IPS-11a (cell line): Measurements from ENCODE around the gene GAL.

Experiments used
- H3K4me3 ChIP-seq: one replicate; pipeline ENCODE4 v1.5.1; 2013; ENCODE audit warnings: low read depth, low read length, control low read depth

Gene GAL

DNA sequence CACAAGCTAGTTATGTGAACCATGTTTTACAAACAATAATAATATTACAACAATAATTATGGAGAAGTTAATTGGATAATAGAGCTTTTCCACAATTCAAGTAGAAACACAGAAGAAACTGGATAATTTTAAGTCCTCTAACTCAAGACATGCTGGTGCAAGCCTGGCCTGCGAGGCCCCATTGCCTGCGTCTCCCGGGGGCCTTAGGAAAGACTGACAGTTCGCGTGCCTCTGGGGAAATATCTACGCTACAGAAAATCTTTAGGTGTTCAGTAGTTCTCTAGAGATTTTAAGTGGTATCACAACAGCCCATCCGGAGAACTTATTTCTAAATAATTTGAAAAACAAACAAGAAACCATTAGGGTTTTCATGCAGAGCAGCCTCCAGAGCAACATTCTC lies 23.2 kb downstream of the GAL start:
- no peak overlapping the region for H3K4me3 ChIP-seq

DNA sequence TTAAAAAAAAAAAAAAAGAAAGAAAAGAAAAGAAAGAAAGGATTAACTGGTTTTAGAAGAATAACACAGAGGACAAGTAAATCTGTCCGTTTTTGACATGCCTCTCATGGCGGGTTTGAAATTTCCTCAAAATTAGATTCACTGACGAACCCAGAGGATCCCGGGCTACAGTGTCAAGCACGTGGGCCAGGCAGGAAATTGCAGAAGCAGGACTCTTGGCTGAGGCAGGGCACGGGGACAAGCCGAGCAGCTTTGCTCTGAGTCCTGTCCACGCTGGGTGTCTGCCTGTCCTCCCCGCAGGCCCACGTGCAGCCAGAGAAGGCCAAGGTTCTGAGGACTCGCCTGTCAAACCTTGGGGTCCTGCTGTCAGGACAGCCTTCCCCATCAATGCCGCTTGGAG lies 24.7 kb downstream of the GAL start:
- no peak overlapping the region for H3K4me3 ChIP-seq

DNA sequence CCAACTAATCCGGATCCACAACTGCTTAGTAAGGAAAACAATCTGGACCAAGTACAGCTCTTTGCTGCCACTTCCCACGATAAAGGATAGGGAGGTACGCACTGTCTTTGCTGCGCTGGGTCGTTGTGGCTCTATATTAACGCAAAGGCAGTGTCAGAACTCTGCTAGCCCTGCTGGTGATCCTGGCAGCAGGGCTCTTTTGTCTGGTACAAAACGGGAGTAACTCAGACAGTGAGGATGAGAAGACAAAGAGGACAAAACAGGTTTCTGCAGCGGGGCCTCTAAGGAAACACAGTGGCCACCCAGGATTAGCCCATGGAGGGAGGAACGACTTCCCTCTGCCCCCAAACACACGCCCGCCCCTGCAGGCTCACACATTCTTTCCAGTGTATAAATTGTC lies 26.1 kb downstream of the GAL start:
- no peak overlapping the region for H3K4me3 ChIP-seq

DNA sequence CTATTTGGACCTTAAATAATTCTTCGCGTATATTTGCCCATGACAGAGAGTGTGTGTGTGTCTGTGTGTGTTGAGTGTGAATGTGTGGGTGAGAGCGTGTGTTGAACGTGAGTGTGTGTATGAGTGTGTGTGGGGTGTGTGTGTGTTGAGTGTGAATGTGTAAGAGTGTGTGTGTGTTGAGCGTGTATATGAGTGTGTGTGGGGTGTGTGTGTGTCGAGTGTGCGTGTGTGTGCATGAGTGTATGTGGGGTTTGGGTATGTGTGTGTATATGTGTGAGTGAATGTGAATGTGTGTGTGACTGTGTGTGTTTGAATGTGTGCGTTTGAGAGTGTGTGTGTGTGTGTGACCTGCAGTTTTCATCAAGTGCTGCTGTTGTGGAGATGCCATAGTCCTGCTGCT lies 26.8 kb downstream of the GAL start:
- no peak overlapping the region for H3K4me3 ChIP-seq

DNA sequence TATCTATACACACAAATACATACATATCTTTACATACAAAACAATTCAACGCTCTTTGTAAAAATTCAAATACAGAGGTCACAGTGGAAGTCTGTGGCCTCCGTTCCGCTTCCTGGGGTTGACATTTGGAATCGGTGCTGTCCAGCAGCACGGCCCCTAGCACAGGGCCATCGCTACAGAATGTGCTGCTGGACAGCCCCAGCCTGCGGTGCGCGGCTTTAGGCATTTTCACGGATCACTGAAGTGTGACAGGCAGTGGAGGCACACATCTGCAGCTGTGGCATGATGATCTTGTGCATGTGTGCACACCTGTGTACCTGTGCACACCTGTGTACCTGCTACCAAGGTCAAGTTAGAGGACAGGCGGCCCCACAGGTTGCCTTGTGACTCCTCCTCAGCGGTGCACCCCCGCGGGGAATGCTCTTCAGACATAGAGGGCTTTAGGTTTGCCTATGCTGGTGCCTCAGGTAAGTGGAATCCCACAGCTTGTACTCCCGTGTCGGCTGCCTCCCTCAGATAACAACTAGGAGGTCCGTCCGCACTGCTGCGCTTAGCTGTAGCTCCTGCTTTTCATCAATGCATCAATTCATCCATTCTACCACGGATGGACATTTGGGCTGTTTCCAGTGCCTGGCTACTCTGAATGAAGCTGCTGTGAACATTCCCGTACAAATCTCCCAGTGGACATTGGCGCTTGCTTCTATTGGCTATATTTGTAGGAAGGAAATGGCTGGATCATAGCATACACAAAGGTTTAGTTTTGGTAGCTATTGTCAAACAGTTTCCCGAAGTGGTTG lies 29.9 kb downstream of the GAL start:
- no peak overlapping the region for H3K4me3 ChIP-seq

DNA sequence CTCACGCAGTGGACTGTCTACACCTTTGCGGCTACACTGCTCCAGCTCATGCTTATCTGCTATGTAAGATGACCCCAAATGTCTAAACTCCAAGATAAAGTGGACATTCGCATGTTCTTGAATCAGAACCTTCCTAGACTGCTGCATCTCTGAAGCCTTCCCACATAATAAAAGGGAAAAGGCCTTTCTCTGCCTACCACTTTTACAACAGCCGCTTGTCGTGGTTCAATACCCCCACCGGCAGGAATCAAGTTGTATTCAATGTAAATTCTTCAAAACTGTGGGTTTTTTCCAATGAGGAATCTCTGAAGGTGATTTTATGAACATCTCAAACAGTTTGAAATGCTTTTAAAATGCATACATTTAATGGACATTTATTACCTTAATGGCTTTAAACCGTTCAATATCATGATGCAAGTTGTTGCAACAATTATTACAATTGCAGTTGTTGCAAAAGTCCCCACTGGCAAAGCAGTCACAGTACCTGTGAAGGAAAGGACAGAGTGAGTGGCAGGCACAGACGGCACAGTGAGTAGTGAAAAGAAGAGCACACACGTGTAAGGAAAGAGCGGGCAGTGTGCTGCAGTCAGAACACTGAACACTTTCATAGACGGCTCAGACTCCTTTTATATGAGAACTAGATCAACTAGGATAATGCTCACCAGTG lies 31.2 kb downstream of the GAL start:
- H3K4me3 ChIP-seq, result no peak overlapping the region

DNA sequence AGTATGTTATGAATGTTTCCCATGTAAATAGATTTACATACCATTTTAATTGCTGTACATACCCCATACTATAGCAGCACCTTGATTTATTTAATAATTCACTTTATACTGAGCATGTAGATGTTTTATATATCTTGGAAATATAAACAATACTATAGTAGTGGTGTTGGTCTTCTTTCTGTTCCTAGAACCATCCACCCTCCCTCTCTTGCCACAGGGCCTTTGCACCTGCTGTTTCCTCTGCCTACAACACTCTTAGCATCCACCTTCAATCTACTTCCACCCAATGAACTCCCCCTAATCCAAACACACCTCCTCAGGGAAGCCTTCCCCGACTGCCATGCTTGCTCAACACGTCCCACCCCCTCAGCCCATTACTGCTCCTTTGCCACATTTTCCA lies 36.7 kb downstream of the GAL start:
- no peak overlapping the region for H3K4me3 ChIP-seq

DNA sequence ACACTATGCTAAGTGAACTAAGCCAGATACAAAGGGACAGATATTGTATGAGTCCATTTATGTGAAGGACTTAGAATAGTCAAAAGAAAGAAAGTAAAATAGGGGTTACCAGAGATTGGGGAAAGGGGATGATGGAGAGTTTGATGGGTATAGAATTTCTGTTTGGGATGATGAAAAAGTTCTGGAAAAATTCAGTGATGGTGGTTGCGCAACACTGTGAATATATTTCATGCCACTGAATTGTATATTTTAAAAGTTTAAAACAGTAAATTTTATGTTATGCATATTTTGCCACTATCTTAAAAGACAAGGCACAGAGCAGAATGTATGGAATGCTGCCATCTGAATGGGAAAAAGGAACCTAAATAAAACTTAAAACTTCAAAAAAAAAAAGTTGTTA lies 37.8 kb downstream of the GAL start:
- H3K4me3 ChIP-seq, result no peak overlapping the region

DNA sequence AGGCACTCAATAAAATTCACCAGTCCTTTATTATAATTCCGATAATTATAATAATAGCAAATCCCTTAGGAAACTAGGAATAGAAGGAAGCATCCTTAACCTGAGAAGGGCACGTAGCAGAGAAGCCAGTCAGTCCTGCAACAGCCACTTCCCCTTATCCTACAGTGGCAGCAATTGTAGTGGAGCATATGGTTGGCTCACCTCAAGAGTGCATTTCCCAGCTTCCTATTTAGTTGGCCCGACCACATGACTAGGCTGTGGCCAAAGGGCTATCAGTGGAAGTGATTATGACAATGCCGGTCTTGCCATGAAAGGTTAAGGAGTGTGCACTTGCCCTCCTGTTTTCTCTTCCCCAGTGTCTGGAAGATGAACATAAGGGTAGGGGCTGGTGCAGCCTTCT lies 39.9 kb downstream of the GAL start:
- H3K4me3 ChIP-seq, result no peak overlapping the region

DNA sequence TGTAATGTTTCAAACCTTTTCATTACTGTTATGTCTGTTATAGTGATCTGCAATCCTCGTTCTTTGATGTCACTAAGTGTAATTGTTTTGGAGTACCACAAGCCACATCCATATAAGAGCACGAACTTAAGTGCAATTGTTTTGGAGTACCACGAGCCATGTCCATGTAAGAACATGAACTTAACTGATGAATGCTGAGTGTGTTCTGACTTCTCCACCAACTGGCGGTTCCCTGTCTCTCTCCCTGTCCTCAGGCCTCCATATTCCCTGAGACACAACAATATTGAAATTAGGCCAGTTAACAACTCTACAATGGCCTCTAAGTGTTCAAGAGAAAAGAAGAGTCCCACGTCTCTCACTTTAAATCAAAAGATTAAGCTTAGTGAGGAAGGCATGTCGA lies 43.4 kb downstream of the GAL start:
- H3K4me3 ChIP-seq, result no peak overlapping the region

GRCh38 chr11:68734111-68734510 lies 49.8 kb downstream of the GAL start:
- no peak overlapping the region for H3K4me3 ChIP-seq

- H3K4me3 ChIP-seq, result no peak overlapping the region
Observed at GRCh38 chr11:68735125-68735524, 50.8 kb downstream of the GAL start.

DNA sequence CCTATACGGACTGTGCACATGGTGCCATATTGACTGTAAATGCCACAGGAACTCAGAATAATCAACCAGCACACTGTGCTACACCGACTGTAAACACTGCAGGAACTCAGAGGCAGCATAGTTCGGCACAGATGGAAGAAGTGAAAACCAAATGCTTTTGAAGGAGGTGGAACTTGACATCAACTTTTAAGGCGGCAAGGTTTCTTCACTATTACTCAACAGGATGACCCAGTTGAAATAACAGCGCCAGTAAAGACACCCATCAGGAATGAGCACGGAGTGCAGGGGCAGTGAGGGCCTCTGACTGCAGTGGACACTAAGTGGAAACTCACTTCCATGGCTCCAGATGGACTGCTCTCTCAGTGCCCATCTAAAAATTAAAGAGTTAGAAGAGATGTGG lies 51.3 kb downstream of the GAL start:
- no peak overlapping the region for H3K4me3 ChIP-seq
